ENCODE results near the gene ANGPTL2. TPM values are rescaled to one million over a fixed set of nuclear protein-coding genes. Genes with fewer than 3 reads are reported as not detected.

Gene ANGPTL2
- total RNA-seq, 3 donors from 2014 or later, result 4.1 to 50.9 (median 11.6) TPM

DNA sequence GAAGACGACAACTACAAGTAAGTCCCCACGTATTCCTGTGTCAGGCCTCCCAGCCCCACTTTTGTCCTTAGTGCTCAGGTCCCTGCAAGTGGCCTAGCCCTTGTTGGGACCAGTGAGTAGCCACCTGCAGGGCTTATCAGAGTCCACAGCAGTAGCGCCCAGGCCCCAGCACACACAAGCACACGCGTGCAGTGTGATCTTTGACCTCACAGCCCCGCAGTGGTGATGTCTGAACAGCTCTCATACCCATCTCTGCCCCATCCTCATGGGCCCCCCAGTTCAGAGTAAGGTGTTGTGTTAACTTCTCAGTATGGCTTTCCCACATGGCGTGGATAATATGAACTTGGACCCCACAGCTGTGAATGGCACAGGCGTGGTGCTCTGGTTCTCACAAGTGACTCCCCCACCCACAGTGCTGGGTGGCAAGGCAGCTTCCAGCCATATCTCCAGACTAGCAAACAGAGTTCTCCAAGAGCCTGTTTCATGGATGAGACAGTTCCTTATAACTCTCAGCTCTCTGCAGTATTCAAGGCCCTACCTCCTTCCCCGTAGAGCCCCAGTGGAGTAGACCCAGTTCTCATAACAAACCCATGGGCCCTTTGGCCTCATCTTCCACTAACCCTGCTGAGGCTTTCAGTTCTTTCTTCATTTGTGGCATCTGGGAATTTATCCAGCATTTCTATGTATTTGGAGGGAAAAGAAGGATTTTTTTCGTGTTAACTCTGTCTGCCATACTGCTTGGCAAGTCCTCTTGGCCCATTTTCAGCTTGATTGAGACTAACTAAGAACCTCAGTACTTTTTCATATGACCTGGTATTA lies 46.5 kb upstream of the ANGPTL2 start:
- no peaks in the 10 kb centered on the region for H3K9me3 ChIP-seq
- intact Hi-C loops (cut with DNase I, micrococcal nuclease), result no loop called here
- no peak for ATAC-seq
- TF ChIP-seq, protein P1, sequence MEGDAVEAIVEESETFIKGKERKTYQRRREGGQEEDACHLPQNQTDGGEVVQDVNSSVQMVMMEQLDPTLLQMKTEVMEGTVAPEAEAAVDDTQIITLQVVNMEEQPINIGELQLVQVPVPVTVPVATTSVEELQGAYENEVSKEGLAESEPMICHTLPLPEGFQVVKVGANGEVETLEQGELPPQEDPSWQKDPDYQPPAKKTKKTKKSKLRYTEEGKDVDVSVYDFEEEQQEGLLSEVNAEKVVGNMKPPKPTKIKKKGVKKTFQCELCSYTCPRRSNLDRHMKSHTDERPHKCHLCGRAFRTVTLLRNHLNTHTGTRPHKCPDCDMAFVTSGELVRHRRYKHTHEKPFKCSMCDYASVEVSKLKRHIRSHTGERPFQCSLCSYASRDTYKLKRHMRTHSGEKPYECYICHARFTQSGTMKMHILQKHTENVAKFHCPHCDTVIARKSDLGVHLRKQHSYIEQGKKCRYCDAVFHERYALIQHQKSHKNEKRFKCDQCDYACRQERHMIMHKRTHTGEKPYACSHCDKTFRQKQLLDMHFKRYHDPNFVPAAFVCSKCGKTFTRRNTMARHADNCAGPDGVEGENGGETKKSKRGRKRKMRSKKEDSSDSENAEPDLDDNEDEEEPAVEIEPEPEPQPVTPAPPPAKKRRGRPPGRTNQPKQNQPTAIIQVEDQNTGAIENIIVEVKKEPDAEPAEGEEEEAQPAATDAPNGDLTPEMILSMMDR (IDR thresholded peaks at IDR 0.05), result no peak
- no peak overlapping the region for H3K4me3 ChIP-seq
- no peak for DNase-seq
- no peaks in the 10 kb centered on the region for H3K36me3 ChIP-seq (ENCODE audit: low read depth)
- no peaks in the 10 kb centered on the region for H3K4me1 ChIP-seq (ENCODE audit: low read depth)

DNA sequence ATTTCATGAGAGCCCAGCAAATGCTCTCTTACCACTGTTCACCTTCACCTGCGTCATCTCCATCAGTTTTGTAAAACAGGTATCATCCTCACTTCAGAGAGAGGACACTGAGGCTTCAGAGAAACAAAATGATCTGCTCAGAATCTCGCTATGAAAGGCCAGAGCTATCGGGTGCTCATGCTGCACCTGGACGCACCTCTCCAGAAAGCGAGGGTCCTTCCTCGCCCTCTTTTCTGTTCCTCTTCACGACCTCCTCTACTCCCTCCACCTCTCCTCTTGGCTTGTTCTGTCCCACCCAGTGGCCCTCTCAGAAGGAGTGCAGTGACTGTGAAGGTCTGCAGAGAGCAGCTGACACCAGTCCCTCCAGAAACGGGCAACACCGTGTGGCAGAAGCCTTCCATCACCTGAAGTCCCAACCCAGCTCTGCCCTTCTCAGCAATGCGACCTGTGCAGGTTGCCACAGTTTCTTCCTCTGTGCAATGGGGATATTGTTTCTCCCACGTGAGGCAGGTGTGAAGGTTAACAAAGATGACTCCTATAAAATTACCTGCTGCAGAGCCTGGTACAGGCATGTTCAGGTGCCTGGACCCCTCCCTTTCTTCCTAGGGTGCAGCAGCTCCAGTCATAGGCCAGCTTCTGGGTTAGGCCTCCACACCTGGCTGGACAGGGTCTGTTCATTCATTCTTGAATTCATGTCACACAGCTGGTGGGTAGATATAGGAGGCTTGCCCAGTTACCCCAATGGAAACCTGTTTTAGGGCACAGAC lies 45.3 kb upstream of the ANGPTL2 start:
- Histone ChIP-seq H3K4me3 (no peak overlapping the region), H3K36me3 (ENCODE audit: low read depth) (no peaks in the 10 kb centered on the region), H3K4me1 (ENCODE audit: low read depth) (no peaks in the 10 kb centered on the region), H3K9me3 (no peaks in the 10 kb centered on the region)
- DNase-seq (no peak), ATAC-seq (no peak)
- intact Hi-C loops (cut with DNase I, micrococcal nuclease), result no loop called here
- TF ChIP-seq, protein P1 (IDR thresholded peaks at IDR 0.05), result no peak

GRCh38 chr9:127166651-127167524 lies 44.5 kb upstream of the ANGPTL2 start:
- TF ChIP-seq, protein P1 (IDR thresholded peaks at IDR 0.05), result no peak
- Histone ChIP-seq H3K36me3 (ENCODE audit: low read depth) (no peaks in the 10 kb centered on the region), H3K4me1 (ENCODE audit: low read depth) (no peaks in the 10 kb centered on the region), H3K4me3 (no peak overlapping the region), H3K9me3 (no peaks in the 10 kb centered on the region)
- ATAC-seq, result peak; percentile 54
- no peak for DNase-seq
- intact Hi-C loops (cut with DNase I, micrococcal nuclease), result no loop called here

DNA sequence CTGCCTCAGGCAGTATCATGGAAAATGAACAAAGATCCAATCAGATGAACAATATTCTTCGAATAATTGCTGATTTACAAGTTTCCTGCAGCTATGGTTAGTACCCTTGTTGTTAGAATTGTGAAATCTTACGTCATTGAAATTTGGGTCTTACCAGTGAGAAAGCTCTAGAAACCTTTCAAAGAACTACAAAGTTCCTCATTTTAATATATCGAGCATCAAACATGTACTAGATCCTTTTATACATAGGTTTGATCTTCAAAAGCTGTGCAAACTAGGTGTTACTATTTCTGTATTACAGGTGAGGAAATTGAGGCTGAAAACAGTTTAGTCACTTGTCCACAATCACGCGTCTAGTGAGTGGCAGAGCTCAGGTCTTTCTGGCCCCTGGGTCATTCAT lies 43.7 kb upstream of the ANGPTL2 start:
- no peak overlapping the region for H3K4me3 ChIP-seq
- TF ChIP-seq, protein P1 (IDR thresholded peaks at IDR 0.05), result no peak
- intact Hi-C loops (cut with DNase I, micrococcal nuclease), result no loop called here
- no peaks in the 10 kb centered on the region for H3K36me3 ChIP-seq (ENCODE audit: low read depth)
- ATAC-seq, result no peak
- DNase-seq, result no peak
- no peaks in the 10 kb centered on the region for H3K4me1 ChIP-seq (ENCODE audit: low read depth)
- H3K9me3 ChIP-seq, result no peaks in the 10 kb centered on the region

DNA sequence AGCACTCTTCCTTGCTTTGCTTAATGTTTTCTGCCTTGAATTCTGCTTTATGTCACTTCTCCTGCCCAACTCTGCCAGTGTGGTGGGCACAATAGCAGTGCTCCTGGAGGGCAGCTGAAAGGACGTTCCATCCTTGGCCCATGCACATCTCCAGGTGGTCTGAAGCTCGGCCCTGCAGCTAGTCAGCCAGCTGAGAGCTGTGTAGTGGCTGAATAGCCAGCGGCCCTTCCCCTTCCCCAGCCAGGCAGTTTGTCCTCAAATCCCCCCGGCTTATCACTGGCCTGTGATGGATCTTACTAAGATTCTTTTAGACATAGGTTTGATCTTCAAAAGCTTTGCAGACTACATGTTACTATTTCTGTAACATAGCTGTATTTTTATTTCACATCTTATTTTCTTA lies 42.7 kb upstream of the ANGPTL2 start:
- TF ChIP-seq, protein P1 (IDR thresholded peaks at IDR 0.05), result no peak
- Histone ChIP-seq H3K36me3 (ENCODE audit: low read depth) (no peaks in the 10 kb centered on the region), H3K9me3 (no peaks in the 10 kb centered on the region), H3K4me1 (ENCODE audit: low read depth) (no peaks in the 10 kb centered on the region), H3K4me3 (no peak overlapping the region)
- ATAC-seq (no peak), DNase-seq (no peak)
- intact Hi-C loops (cut with DNase I, micrococcal nuclease), result no loop called here

Data from mucosa of descending colon (tissue), 3 donors.